GM12801 (cell line): ENCODE data around the gene ATRX.

Experiments
- CTCF ChIP-seq: IDR thresholded peaks from one replicate; pipeline ENCODE4 v1.5.1; 2011; ENCODE audit warnings: control low read depth; ENCODE audit not compliant: insufficient read length; ENCODE audit errors: extremely low read depth

The ATRX gene

DNA sequence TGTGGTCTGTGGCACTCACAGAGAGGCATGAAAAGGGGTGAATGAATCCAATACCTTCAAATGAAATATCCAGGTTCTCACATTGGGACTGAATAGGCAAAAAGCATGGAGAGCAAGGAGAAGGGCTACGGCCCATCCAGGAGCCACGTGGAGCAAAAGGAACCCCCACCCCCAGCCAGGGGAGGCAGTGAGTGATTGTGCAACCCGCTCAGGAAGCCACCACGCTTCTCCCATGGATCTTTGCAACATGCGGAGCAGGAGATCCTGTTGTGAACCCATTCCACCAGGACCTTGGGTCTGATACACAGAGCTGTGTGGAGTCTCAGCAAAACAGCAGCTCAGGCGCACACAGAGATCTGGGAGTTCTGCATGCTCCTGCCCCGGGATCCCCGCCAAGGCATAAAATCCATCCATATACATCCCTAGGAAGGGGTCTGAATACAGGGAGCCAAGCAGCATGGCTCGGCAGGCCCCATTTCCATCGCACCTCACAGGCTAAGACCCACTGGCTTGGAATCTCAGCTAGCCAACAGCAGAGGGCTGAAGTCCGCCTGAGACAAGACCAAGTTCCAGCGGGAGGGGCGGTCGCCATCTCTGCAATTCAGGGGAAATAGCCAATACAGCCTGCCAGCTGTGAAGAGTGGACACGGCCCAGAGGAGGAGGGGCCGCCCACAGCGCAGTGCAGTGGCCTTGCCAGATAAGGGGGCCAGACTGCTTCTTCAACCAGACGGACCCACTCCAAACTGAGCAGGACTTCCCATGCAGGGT lies 258.6 kb downstream of the ATRX start:
- TF ChIP-seq CTCF, result no peak

GRCh38 chrX:77519765-77520164 lies 266.3 kb downstream of the ATRX start:
- TF ChIP-seq CTCF, result no peak

- no peak for TF ChIP-seq CTCF
Observed at GRCh38 chrX:77514177-77514576, 271.8 kb downstream of the ATRX start.

- no peak for TF ChIP-seq CTCF
Observed at GRCh38 chrX:77510007-77510406, 276.0 kb downstream of the ATRX start.

DNA sequence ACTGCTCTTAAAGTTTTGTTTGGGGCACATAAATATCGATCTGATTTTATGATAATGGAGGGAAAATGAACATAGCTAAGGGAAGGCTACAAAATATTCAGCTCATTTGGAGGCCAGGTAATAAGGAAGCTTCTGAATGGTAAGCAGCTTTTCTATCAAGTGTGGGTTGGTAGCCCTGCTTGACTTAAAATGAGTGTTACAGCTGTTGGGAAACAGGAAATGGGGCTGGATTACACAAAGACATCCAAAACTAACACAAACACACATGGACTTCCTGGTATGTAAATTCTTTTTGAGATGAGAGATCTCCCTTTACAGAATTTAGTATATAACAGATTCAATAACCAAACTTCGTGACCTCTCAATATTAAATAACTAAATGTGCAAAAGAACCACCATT lies 280.8 kb downstream of the ATRX start:
- no peak for TF ChIP-seq CTCF

- TF ChIP-seq CTCF, result no peak
Observed at GRCh38 chrX:77502951-77503525, 283.0 kb downstream of the ATRX start.

GRCh38 chrX:77493677-77494553 lies 292.1 kb downstream of the ATRX start:
- TF ChIP-seq CTCF, result no peak
